ENCODE measurements around the gene SLC26A6.

- TF ChIP-seq CTCF (IDR thresholded peaks at IDR 0.05; ENCODE audit: low read depth, low read length, missing input control) (no peak), JUND (IDR thresholded peaks at IDR 0.05) (no peak), FOXA1 (IDR thresholded peaks at IDR 0.05) (no peak), TAF1 (conservative IDR thresholded peaks at IDR 0.05) (no peak), SP1 (IDR thresholded peaks at IDR 0.05) (no peak)
- TF ChIP-seq, protein P1, sequence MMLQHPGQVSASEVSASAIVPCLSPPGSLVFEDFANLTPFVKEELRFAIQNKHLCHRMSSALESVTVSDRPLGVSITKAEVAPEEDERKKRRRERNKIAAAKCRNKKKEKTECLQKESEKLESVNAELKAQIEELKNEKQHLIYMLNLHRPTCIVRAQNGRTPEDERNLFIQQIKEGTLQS (IDR thresholded peaks at IDR 0.05), result no peak
These were observed 27.7 kb upstream of the SLC26A6 start, which contains the start of gene CELSR3 for GRCh38 chr3:48662753-48663488.
